Measurements from ENCODE around the gene BRD8.
"Not testable (repeated sequence)": the region's sequence is repeated elsewhere in the genome, so short reads cannot be mapped to it uniquely, and the experiment has no call there.

The BRD8 gene

GRCh38 chr5:138178516-138179276 lies at the start of gene BRD8, which contains the start of gene KIF20A:
Gene BRD8, minus strand, starts transcription at chr5:138178630. Its CDS starts 16 bp downstream, at chr5:138178614.
Gene KIF20A, plus strand, starts transcription at chr5:138179112. Its CDS starts 569 bp downstream, at chr5:138179681.
- DNase-seq (ENCODE audit: low read depth in 2 of 2), result peak; percentile 85 to 86

- DNase-seq (ENCODE audit: low read depth in 2 of 2), result no peak
These were observed 48.5 kb upstream of the BRD8 start for GRCh38 chr5:138226910-138227309.

GRCh38 chr5:138224712-138225111 lies 46.3 kb upstream of the BRD8 start:
- DNase-seq (ENCODE audit: low read depth in 2 of 2), result no peak

- DNase-seq (ENCODE audit: low read depth in 2 of 2), result no peak
These were observed 45.1 kb upstream of the BRD8 start for GRCh38 chr5:138223532-138223931.

- DNase-seq (ENCODE audit: low read depth in 2 of 2), result no peak
These were observed 38.4 kb upstream of the BRD8 start for GRCh38 chr5:138216799-138217198.

- peak; percentile 94 to 95 for DNase-seq (ENCODE audit: low read depth in 2 of 2)
These were observed 35.0 kb upstream of the BRD8 start, which contains the start of gene CDC23 for GRCh38 chr5:138213161-138214029. Gene CDC23, minus strand, starts transcription at chr5:138213323. Its CDS starts 11 bp downstream, at chr5:138213312.

- no peak for DNase-seq (ENCODE audit: low read depth in 2 of 2)
These were observed 34.4 kb upstream of the BRD8 start for GRCh38 chr5:138212828-138213160.

- DNase-seq (ENCODE audit: low read depth in 2 of 2), result no peak
These were observed 32.6 kb upstream of the BRD8 start for GRCh38 chr5:138210985-138211384.

- not testable (repeated sequence) for DNase-seq (ENCODE audit: low read depth in 2 of 2)
These were observed 15.4 kb upstream of the BRD8 start for GRCh38 chr5:138193859-138194258.

GRCh38 chr5:138192826-138193225 lies 14.4 kb upstream of the BRD8 start:
- no peak for DNase-seq (ENCODE audit: low read depth in 2 of 2)

GRCh38 chr5:138188626-138189025 lies 10.2 kb upstream of the BRD8 start:
- no peak for DNase-seq (ENCODE audit: low read depth in 2 of 2)

- DNase-seq (ENCODE audit: low read depth in 2 of 2), result no peak
These were observed 7.6 kb upstream of the BRD8 start for GRCh38 chr5:138186002-138186447.

- DNase-seq (ENCODE audit: low read depth in 2 of 2), result no peak
These were observed 4.4 kb upstream of the BRD8 start for GRCh38 chr5:138182808-138183207.

- no peak for DNase-seq (ENCODE audit: low read depth in 2 of 2)
These were observed 2.4 kb upstream of the BRD8 start for GRCh38 chr5:138180841-138181240.

GRCh38 chr5:138180183-138180782 lies 1.9 kb upstream of the BRD8 start:
- DNase-seq (ENCODE audit: low read depth in 2 of 2), result peak; percentile 21 to 28

GRCh38 chr5:138179277-138179857 lies 937 bp upstream of the BRD8 start:
- no peak for DNase-seq (ENCODE audit: low read depth in 2 of 2)

- no peak for DNase-seq (ENCODE audit: low read depth in 2 of 2)
These were observed 402 bp downstream of the BRD8 start for GRCh38 chr5:138177941-138178515.

- DNase-seq (ENCODE audit: low read depth in 2 of 2), result no peak
These were observed 8.1 kb downstream of the BRD8 start for GRCh38 chr5:138170299-138170698.

- no peak for DNase-seq (ENCODE audit: low read depth in 2 of 2)
These were observed 9.3 kb downstream of the BRD8 start for GRCh38 chr5:138169124-138169523.

- DNase-seq (ENCODE audit: low read depth in 2 of 2), result no peak
These were observed 14.7 kb downstream of the BRD8 start for GRCh38 chr5:138163721-138164120.

- no peak for DNase-seq (ENCODE audit: low read depth in 2 of 2)
These were observed 17.7 kb downstream of the BRD8 start for GRCh38 chr5:138160706-138161105.
